Measurements from ENCODE around the gene LARP4B.
"Not testable (repeated sequence)": the region's sequence is repeated elsewhere in the genome, so short reads cannot be mapped to it uniquely, and the experiment has no call there.

Gene LARP4B

DNA sequence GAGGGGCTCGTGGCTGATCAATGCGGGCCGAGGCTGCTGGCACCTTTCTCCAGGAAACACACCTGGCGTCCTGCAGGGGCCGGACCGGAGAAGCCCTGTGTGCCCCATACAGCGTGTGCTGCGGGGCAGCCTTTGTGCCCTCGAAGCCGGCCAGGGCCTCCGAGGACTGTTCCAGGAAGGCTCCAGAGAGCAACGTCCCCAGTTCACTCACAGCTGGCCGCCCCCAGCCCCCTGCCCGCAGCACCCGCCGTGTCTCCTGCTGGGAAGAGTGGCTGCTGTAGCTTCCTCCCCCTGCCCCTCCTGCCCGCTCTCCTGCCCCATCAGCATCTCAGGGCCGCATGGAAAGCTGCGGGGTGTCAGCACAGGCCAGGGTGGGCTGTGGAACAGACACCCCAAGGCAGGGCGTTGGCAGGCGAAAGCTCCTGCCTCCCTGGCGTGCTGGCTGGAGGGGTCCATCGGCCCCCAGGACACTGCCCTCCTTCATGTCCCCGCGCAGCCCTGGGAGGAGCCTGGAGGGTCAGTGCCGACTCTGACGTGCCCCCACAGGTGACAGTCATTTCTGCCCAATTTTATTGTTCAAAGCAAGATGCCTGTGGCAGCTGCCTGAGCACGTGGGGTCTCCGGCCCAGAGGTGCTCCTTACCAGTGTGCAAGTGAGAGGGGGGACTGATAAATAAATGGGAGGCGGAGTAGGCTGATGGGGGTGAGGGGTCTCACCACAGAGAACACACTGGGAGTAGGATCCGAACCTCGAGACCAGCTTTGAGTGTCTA, 146.2 kb downstream of the LARP4B start:
- DNase-seq, result no peak

DNA sequence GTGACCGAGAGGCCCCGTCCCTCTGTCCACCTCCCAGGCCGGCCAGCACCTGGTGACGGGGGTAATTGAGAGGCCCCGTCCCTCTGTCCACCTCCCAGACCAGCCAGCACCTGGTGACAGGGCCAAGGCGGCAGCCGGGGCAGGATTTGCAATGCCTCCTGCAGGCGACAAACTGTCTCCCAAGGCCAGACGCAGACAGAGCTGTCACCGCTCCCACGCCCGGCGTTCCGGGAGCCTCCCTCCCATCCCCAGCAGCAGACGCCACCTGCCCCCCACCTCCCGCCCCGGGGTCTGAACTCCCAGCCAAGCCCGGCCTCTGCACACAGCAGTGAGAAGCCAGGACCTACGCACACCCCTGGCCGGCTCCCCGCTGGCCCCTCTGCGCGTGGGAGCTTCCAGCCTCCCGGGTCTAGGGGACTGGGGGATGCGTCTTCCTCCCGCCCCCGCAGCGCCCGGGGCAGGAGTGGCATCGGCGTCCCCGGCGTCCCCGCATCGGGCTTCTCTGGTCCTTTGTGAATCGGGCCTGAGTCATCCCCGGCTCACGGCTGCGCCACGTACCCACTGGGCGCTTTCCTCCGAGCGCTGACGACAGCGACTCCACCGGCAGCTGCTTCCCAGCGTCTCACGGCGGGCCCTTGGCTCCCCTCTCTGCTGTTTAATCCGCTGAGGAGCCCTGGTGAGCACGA, 147.0 kb downstream of the LARP4B start:
- DNase-seq, result peak; percentile 62 to 74

DNA sequence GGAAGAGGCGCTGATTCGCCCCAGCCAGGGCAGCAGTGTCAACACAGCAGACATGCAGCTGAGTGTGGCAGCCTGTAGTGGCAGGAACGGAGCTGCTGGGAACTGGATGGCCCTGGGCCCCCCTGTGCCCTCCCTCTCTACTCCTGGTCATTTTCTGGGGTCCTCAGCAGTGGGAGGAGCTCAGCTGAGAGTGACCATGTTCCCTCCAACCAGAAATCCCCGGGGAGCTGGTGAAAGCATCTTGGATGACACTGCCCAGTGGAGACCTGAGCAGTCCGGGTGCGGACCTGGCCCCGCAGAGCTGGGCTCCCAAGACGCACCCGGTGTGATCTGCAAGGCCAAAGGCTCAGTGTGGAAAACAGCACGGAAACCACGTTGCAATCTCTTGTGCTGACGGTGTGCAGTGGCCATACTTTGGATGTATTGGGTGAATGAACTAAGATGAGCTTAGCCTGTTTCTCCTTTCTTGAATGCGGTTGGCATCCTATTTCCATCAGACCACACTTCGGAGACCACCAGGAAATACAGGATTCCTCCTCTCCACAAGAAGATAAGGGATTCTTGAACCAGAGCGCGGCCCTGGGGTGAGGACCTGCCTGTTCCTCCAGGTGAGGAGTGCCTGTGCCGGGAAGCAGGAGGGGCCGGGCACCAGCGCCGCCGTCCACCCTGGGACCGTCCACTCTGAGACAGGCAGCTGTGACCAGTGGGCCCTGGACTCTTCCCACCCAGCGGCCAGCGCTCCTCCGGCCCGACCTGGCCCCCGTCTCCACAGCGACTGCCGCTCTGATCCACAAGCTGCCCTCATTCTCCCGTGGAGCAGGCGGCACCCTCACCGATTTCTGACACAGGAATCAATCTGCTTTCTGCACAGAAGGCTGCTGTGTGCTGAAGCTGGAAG, 148.5 kb downstream of the LARP4B start:
- DNase-seq, result no peak

DNA sequence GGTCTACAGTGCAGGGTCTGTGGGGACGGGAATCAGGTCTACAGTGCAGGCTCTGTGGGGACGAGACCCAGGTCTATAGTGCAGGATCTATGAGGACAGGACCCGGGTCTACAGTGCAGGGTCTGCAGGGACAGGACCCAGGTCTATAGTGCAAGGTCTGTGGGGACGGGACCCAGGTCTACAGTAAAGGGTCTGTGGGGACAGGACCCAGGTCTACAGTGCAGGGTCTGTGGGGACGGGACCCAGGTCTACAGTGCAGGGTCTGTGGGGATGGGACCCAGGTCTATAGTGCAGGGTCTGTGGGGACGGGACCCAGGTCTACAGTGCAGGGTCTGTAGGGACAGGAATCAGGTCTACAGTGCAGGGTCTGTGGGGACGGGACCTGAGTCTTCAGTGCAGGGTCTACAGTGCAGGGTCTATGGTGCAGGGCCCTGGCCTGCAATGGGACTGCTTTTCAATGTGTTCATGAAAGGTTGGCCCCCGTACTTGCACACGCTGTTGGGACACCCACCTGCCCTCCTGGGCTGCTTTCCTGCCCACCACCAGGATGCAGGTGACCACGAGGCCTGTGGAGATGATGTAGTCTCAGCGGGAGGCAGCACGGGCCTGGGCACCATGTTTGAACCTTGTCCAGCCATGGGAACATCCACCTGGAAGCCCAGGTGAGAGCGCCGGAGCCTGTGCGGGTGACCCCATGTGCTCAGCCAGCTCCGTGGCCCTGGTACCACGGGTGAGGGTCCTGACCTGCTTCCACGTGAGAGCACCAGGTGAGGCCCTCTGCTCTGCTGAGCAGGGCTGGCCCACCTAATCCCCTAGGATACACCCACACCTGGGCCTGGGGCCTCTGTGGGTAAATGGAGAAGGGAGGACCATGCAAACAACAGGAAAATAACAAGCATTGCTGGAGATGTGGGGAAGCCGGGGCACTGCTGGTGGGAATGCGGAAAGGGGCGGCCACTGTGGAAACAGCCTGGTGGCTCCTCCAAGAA, 150.7 kb downstream of the LARP4B start:
- no peak for DNase-seq

DNA sequence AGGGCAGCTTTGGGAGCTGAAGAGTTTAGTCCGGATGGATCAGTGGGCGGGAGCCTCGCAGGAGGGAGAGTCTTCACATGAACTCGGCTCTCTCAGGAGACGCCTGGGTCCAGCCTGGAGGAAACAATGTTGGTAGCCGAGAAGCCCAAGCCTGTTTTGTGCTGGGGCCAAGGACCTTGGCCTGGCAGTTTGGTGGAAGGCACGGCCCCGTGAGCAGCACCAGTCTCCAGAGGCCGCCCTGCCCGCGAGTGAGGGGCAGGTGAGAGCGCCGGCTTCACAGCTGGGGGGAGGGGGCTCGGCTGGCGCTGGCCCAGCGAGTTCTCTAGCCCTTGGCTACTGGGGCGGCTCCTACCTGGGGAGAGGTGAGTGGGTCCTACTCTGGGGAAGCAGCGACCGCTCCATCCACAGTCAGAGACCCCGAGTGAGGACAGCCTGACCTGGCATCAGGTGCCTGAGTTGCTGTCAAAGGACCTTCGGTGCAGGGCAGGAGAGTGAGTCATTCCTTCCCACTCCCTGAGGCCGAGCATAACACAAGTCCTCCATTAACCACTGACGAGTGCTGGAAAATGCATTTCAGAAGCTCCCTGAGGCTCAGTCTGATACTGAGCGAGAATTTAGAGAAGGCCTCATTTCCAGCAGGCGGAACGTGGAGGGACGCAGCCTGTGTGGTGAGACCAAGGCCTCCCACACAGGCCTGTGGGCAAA, 152.7 kb downstream of the LARP4B start:
- DNase-seq, result no peak

DNA sequence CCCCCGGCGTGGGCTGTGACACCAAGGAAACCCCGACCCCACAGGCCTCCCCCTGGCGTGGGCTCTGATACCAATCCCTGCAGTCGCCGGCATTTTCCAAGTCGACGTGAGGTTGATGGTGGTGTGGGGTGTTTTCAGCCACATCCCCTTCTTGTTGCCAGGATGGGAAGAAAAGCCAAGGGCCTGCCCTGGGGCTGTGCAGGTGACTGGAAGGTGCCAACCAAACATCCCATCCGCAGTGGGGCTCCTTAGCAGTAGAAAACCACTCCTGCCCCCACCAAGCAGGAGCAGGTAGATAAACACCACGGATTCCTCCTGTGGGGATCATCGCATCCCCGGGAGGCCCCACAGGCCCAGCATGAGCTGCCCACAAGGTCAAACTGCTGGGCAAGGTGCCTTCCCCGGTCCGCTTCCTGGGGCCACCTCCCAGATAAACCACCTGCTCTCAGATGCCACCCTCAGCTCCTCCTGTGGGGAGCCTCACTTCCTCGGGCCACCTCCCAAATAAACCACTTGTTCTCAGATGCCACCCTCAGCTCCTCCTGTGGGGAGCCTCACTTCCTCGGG, 153.5 kb downstream of the LARP4B start:
- no peak for DNase-seq

DNA sequence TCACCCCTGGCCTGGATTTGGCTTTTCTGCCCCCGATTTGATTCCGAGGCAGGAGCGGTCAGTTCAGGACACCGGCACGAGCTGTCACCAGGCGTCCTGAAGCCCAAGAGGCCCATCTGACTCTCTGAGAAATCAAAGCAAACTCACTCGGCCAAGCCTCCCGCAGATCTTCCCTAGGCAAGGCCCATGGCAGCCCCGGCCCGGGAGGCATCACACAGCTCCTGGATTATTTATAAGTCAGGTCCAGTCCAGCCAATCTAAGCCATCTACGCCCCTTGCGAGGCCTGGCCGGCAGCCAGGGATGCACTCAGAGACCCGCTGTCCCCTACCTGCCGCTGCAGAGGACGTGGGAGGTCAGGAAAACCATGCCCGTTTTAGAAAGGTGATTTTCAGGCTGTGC, 154.7 kb downstream of the LARP4B start:
- no peak for DNase-seq

DNA sequence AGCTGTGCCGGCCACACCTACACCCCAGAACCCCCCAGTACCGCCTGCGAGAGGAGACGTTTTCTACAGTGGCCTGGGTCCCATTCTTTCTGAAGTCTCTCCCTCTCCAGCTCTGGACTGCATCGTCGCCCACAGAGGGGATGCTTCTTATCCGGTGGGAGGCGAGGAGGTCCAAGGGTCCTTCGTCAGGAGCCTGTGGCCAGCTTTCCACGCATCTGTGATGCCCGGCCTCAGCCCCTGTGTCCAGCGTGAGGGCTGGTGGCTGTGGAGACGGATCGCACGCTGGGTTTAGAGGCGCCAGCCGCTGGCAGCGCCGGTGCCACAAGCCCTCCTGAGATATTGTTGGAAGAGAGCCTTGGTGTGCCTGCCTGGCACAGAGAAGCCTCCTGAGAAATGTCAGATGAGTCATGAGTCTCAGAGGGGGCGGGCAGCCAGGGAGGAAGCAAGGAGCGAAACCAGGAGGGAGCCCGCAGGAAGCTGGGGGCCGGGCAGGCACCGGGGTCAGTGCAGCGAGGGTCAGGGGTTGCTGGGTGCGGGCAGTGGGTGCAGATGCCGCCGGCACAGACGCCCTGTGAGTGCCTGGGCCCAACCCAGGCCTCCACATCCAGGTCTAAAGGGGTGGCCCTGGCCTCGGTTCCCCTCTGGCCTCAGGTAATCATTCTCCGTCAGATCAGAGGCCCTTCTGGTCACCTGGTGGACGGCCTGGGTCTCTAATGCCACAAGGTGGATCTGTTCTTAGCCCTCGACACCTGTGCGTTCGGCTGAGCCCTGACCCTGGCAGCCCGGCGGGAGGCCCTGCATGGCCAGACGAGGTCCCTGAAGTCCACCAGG, 156.0 kb downstream of the LARP4B start:
- no peak for DNase-seq

DNA sequence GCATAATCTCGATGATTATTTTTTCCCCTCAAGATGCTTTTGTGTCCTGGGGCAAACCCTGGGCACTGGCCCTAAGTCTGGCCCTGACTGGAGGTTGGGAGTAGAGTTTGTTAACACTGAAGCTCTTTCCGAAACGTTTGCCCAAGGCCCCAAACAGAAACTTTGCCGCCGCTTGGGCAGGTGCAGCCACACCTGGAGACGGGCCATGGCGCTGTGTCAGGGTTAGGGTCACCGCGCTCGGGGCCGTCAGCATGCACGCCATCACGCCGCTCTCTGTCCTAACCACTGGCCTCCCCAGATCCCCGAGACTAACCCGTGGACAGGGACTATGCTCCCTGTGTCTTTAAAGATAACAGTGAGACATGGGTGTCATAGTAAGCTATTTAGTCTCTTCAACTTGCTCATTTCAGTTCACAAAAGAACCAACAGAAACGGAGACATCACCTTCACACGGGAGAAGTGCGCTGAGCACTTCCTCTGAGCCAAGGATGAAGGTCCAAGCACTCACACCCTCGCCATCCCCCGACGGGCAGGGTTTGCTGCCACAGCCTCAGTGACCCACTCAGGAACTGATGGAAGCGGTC, 156.8 kb downstream of the LARP4B start:
- no peak for DNase-seq

DNA sequence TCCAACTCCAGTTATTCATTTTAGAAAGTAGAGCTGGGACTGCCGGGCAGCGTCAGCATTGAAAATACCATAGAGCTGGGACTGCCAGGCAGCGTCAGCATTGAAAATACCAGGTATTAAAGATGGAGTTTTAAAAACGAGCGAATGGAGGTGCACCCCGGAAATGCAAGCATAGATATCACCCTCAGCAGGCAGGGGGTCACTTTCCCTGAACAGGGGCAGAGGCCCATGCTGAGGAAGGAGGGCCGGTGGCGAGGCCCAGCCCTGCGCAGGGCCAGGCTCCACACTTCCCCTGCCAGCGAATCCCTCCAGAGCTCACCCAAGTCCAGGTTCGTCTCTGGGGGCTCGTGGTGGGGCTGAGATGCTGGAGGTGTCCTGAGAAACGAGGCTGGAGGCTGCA, 157.3 kb downstream of the LARP4B start:
- DNase-seq, result no peak

DNA sequence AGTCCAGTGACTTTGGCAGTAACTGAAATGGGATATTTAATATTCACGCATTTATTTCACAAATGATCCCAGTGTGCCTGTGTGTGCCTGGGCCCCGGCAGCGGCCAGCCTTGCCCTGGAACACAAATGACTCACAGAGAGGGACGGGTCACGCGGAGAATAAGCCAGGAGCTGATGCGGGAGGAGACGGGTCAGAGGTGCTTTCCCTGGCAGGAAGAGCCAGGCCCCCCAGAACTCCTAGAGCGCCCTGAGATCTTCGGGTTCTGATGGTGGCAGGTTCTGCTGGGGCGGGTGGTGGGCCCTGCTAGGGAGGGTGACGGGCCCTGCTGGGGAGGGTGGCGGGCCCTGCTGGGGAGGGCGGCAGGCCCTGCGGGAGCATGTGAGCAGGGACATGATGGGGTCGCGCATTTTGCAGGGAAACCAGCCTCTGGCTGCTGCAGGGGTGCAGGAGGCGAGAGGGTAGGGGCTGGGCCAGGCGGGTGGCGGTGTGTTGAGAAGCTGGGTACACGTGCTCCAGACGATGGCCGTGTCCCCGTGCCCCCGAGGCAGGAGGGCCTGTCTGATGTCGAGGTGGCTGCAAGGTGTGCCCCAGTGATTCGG, 157.8 kb downstream of the LARP4B start:
- no peak for DNase-seq

DNA sequence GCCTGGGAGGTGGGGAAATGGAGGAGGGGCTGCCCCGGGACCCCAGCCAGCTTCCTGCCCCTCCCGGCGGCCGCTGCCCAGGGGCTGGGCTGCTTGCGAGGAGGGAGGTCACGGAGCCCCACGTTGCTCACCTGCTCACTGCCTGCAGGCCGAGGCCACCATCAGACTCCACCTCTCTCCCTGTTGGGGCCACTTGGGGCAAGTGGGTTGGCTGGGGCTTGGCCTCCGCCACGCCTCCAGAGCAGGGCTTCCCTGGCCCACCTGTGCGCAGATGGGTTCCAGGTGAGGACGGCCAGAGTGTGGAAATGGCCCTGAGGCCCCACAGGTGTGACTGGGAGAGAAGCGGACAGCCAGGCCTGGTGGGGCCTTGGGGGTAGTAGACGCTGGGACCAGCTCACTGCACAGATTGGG, 159.3 kb downstream of the LARP4B start:
- no peak for DNase-seq

DNA sequence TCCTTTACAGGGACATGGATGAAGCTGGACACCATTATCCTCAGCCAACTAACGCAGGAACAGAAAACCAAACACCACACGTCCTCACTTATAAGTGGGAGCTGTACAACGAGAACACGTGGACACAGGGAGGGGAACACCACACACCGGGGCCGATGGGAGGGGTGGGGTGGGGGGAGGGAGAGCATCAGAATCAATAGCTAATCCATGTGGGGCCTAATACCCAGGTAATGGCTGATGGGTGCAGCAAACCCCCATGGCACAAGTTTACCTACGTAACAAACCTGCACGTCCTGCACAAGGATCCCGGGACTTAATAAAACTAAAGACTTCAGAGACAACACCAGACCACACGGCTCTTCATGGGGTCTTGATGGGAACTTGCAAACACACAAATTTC, 159.9 kb downstream of the LARP4B start:
- no peak for DNase-seq

DNA sequence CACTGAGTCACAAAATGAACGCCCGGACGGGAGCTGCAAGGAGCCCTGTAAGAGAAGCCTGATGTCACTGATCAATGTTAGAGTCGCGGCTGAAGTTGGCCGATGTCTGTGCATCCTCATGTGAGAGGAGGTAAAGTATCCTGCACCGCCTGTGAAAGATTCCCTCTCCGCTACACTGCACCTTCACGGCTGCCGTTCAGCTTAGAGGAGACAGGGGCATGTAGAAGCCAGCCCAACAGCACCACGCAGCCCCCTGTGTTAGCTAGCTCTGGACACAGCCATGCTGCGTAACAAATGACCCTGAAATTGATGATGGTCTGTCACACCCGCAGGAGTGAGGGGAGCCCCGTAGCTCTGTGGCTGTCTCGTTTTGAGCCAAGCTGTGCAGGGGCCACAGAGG, 160.5 kb downstream of the LARP4B start:
- no peak for DNase-seq

DNA sequence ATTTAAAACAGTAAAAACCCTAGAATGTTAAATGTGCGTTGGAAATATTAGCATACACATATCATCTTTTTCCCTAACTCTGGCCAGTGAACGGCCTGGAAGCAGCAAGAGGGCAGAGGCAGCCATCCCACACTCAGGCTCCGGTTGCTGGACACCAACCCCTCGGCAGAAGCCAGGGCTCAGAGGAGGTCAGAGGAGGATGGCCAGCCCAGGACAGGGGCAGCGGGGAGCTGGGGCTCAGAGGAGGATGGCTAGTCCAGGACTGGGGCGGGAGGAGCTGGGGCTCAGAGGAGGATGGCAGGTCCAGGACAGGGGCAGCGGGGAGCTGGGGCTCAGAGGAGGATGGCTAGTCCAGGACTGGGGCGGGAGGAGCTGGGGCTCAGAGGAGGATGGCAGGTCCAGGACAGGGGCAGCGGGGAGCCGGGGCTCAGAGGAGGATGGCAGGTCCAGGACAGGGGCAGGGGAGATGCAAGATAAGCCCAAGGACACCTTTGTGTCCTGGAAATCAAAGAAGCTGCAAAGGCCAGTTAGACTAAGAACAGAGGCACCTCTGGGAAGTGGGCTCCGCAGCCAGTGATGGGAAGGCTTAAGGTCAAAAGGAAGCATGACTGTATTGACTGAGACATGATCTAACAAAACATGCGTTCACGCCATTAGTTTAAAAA, 161.3 kb downstream of the LARP4B start:
- not testable (repeated sequence) for DNase-seq

DNA sequence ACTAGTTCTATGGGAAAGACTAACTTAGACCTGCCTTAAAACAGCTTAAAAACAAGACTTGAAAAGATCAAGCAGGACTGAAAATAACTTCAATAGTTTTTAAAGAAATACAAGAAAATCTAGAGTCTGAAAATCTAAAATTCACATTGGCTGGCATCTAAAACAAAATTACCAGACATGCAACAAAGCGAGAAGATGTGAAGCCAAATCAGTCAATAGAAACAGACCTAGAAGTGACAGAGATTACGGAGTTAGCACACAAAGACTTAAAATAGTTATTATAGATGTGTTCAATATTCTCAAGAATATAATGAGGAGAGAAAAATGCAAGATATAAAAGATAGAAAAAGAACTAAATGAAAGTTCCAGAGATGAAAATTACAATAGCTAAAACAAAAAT, 163.7 kb downstream of the LARP4B start:
- no peak for DNase-seq

DNA sequence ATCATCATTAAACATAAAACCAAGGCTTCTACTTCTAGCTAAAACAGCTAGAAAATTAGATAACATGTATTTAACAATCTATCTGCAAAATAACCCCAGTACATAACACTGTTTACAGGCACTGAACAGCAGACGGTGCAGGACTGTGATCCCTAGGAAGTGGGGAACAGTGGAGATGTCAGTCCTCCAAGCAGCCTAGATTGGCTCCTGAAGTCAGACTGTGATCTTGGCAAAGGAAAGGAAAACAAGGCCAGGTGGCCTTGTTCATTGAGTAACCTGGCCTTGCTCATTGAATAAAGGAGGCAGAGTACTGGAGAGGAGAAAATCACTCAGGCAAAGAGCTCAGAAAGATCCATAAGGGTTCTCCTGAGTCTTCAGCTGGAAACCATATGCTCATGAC, 164.3 kb downstream of the LARP4B start:
- no peak for DNase-seq

DNA sequence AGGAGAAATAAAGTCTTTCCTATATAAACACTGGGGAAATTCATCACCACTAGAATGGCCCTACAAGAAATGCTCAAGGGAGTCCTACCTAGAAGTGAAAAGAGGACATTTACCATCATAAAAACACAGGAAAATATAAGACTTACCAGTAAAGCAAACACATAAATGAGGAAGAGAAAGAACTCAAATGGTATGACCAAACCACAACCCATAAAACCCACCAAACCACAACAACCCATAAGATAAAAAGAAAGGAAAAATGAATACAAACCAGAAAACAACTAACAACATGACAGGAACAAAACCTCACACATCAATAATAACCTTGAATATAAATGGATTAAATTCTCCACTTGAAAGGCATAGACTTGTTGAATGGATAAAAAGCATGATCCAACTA, 170.1 kb downstream of the LARP4B start:
- no peak for DNase-seq

DNA sequence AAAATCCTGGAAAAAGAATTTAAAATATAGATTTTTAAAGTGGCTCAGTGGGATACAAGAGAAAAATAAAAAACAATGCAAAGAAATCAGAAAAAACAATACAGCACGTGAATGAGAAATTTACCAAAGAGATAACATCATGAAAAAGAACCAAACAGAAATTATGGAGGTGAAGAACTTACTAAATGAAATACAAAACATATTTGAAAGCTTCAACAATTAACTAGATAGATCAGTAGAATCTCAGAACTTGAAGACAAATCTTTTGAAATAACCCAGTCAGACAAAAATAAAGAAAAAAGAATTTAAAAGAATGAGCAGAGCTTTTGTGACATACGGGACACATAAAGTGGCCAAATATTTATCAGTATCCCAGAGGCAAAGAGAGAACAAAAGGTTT, 170.9 kb downstream of the LARP4B start:
- DNase-seq, result no peak

All from stimulated activated CD4-positive, alpha-beta T cell treated with anti-CD3 and anti-CD28 coated beads, Interleukin-4, amount 100 ng/mL, for 4 hours (primary cell).